GM04503 (cell line): ENCODE data around the gene HELZ2.
"Not testable (repeated sequence)": the region's sequence is repeated elsewhere in the genome, so short reads cannot be mapped to it uniquely, and the experiment has no call there.

ENCODE experiments used
- DNase-seq: peaks from one replicate; pipeline ENCODE4 v3.0.0-alpha.2; 2012; ENCODE audit warnings: low read depth

Gene HELZ2

GRCh38 chr20:63578224-63579016, 4.4 kb upstream of the HELZ2 start:
- no peak for DNase-seq

GRCh38 chr20:63577317-63577894, 3.4 kb upstream of the HELZ2 start:
- DNase-seq, result no peak

- DNase-seq, result no peak
These were observed 2.3 kb upstream of the HELZ2 start for GRCh38 chr20:63576311-63576710.

GRCh38 chr20:63574829-63575743, 1.0 kb upstream of the HELZ2 start:
- DNase-seq, result no peak

- no peak for DNase-seq
These were observed 350 bp downstream of the HELZ2 start for GRCh38 chr20:63573647-63574131.

GRCh38 chr20:63572788-63573646, 1.0 kb downstream of the HELZ2 start:
- DNase-seq, result no peak

GRCh38 chr20:63572071-63572787, 1.8 kb downstream of the HELZ2 start:
- DNase-seq, result no peak

GRCh38 chr20:63571087-63571478, 3.0 kb downstream of the HELZ2 start:
- not testable (repeated sequence) for DNase-seq

- no peak for DNase-seq
These were observed 3.6 kb downstream of the HELZ2 start for GRCh38 chr20:63570281-63571086.

GRCh38 chr20:63568986-63569949, 4.8 kb downstream of the HELZ2 start:
- DNase-seq, result no peak

GRCh38 chr20:63568170-63568981, 5.7 kb downstream of the HELZ2 start:
- no peak for DNase-seq

- DNase-seq, result no peak
These were observed 6.5 kb downstream of the HELZ2 start for GRCh38 chr20:63567386-63568169.

- no peak for DNase-seq
These were observed 7.0 kb downstream of the HELZ2 start for GRCh38 chr20:63567136-63567385.

- no peak for DNase-seq
These were observed 7.5 kb downstream of the HELZ2 start for GRCh38 chr20:63566395-63567135.

GRCh38 chr20:63565699-63566335, 8.2 kb downstream of the HELZ2 start:
- no peak for DNase-seq

- DNase-seq, result no peak
These were observed 8.9 kb downstream of the HELZ2 start for GRCh38 chr20:63565021-63565698.
